ENCODE measurements around the gene LTF. TPM values are rescaled to one million over a fixed set of nuclear protein-coding genes. Genes with fewer than 3 reads are reported as not detected.

LTF gene
- total and polyA plus RNA-seq, 2 of the 13 experiments (the other 11 are each of a cell fraction or from before 2014, with no cell fraction given) = not detected

DNA sequence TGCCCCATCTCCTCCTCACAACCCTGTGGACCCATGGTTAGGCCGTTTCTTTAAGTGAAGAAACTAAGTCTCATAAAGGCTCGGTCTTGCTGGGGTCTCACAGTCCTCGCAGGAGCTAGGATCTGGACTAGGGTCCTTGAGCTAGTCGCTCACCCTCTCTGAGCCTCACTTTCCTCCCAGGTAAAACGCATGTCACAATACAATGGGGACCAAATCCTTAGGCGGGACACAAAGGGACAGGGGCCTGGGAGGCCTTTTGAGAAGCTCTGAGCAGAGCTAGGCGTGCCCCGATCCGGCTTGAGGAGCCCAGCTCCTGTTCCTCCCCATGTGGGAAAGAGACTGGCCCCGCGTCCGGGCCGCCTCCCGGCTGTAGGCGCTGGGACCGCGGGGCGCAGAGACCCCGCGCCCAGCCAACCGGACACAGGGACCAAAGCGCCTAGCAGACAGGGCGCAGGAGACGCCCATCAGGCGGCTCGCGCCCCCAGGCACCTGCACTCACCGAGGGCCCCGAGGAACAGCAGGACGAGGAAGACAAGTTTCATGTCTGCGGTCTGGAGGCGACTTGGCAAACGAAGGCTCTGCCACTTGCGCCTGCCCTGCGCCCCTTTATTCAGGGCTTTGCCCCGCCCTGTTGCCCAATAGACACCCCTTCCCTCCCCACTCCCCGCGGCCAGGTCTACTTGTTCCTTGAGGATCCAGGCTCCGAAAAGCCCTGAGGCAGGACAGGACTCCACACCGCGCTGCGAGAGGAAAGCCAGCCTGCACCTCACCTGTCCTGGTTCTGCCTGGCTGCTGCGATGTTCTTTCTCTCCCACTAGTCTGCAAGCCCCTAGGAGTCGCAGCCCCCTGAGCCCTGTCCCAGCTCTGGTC is at the start of gene LTF (continued):
- no peak for TF ChIP-seq ZFP36 (IDR thresholded peaks at IDR 0.05; ENCODE audit: borderline replicate concordance, low read depth, low read length, partially characterized antibody)
- TF ChIP-seq, protein P1, sequence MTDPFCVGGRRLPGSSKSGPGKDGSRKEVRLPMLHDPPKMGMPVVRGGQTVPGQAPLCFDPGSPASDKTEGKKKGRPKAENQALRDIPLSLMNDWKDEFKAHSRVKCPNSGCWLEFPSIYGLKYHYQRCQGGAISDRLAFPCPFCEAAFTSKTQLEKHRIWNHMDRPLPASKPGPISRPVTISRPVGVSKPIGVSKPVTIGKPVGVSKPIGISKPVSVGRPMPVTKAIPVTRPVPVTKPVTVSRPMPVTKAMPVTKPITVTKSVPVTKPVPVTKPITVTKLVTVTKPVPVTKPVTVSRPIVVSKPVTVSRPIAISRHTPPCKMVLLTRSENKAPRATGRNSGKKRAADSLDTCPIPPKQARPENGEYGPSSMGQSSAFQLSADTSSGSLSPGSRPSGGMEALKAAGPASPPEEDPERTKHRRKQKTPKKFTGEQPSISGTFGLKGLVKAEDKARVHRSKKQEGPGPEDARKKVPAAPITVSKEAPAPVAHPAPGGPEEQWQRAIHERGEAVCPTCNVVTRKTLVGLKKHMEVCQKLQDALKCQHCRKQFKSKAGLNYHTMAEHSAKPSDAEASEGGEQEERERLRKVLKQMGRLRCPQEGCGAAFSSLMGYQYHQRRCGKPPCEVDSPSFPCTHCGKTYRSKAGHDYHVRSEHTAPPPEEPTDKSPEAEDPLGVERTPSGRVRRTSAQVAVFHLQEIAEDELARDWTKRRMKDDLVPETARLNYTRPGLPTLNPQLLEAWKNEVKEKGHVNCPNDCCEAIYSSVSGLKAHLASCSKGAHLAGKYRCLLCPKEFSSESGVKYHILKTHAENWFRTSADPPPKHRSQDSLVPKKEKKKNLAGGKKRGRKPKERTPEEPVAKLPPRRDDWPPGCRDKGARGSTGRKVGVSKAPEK (CRISPR knock-in tag; IDR thresholded peaks at IDR 0.05; ENCODE audit: borderline replicate concordance) = no peak
- TF ChIP-seq, protein P2, sequence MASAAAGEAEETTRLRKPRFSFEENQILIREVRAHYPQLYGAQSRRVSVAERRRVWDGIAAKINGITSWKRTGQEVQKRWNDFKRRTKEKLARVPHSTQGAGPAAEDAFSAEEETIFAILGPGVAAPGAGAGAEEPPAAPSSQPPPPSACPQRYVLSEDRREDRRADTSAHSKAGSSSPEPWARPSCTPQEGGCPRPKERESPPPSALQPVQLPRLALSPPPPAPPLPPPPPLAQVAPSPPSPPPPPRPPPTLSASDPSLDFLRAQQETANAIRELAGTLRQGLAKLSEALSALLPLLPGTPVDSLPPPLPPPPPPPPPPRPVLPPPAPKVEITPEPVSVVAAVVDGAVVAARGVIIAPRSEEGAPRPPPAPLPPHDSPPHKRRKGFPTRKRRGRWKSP (CRISPR knock-in tag; IDR thresholded peaks at IDR 0.05) = no peak
- TF ChIP-seq, protein P3, sequence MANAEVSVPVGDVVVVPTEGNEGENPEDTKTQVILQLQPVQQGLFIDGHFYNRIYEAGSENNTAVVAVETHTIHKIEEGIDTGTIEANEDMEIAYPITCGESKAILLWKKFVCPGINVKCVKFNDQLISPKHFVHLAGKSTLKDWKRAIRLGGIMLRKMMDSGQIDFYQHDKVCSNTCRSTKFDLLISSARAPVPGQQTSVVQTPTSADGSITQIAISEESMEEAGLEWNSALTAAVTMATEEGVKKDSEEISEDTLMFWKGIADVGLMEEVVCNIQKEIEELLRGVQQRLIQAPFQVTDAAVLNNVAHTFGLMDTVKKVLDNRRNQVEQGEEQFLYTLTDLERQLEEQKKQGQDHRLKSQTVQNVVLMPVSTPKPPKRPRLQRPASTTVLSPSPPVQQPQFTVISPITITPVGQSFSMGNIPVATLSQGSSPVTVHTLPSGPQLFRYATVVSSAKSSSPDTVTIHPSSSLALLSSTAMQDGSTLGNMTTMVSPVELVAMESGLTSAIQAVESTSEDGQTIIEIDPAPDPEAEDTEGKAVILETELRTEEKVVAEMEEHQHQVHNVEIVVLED (CRISPR knock-in tag; IDR thresholded peaks at IDR 0.05; ENCODE audit: borderline replicate concordance) = no peak

Data from HepG2 (cell line).